ENCODE measurements around the gene RFX1. TPM values are rescaled to one million over a fixed set of nuclear protein-coding genes. Genes with fewer than 3 reads are reported as not detected.
A peak's percentile ranks its signal among the peaks of the same experiment; 100 is the strongest.

RFX1 gene
- total RNA-seq, 2 experiments from 2014 or later = 14.6 to 16.3 TPM

GRCh38 chr19:13985771-13986347 is 20.3 kb downstream of the RFX1 start:
- Mint-ChIP-seq H3K27me3 (no peaks in the 10 kb centered on the region), H3K9me3 (no peaks in the 10 kb centered on the region), H3K27ac (peak overlapping the region; percentile 97), H3K4me3 (peak overlapping the region; percentile 84), H3K4me1 (ENCODE audit: low read depth) (peaks cover 90% of the 10 kb centered on the region), H3K36me3 (ENCODE audit: low read depth) (peaks cover 26% of the 10 kb centered on the region)
- intact Hi-C loops (cut with DNase I, micrococcal nuclease) = loop anchor here (1.0 to 5.0 kb wide), 4 partner anchors 20 to 46 kb away; partner anchors contain the start of genes DCAF15 (in 2 of the 2), IL27RA (in 1 of the 2) and RFX1 (in 1 of the 2)
- POLR2A ChIA-PET = interaction anchor here (0.8 to 4.8 kb wide), 12 partner anchors 8 to 140 kb away, joined by 3 to 33 read pairs (median 8); partner anchors contain the start of genes DCAF15, IL27RA and RFX1
- no peak for TF ChIP-seq CTCF (IDR thresholded peaks at IDR 0.05)
- Histone ChIP-seq H3K36me3 (ENCODE audit: insufficient read depth, low read length) (peaks cover 10% of the 10 kb centered on the region), H3K4me3 (ENCODE audit: low read length) (peak overlapping the region; percentile 45), H3K27me3 (ENCODE audit: control insufficient read depth in 1 of 2, insufficient read depth in 2 of 2, low read length in 2 of 2) (no peaks in the 10 kb centered on the region), H3K4me1 (ENCODE audit: insufficient read depth, low read length) (peaks cover 97% of the 10 kb centered on the region), H3K27ac (ENCODE audit: low read depth in 1 of 2, low read length in 2 of 2) (peak overlapping the region; percentile 97 to 99), H3K9me3 (ENCODE audit: control insufficient read depth in 1 of 2, insufficient read depth in 1 of 2, low read length in 2 of 2) (no peaks in the 10 kb centered on the region)
- peak in 2 of 14 experiments; percentile 15 to 36 for DNase-seq
- peak; percentile 8 for ATAC-seq (ENCODE audit: poor library complexity)
- CTCF ChIA-PET = interaction anchor here (0.7 to 1.6 kb wide), 4 partner anchors 24 to 63 kb away, joined by 3 to 5 read pairs (median 4); partner anchors contain the start of gene IL27RA

- no peak overlapping the region for H3K4me3 ChIP-seq (ENCODE audit: low read length)
- intact Hi-C loops (cut with DNase I, micrococcal nuclease) = loop anchor here (5.0 kb wide), 2 partner anchors 33 to 47 kb away; partner anchors contain the start of genes DCAF15 (in 1 of the 2) and IL27RA (in 1 of the 2)
- Mint-ChIP-seq H3K4me3 (peak overlapping the region; percentile 84), H3K4me1 (ENCODE audit: low read depth) (peaks cover 87% of the 10 kb centered on the region), H3K9me3 (no peaks in the 10 kb centered on the region), H3K36me3 (ENCODE audit: low read depth) (peaks cover 22% of the 10 kb centered on the region), H3K27ac (peak overlapping the region; percentile 97), H3K27me3 (no peaks in the 10 kb centered on the region)
- ChIA-PET POLR2A (interaction anchor here (0.8 to 4.8 kb wide), 9 partner anchors 12 to 139 kb away, joined by 3 to 33 read pairs (median 4); partner anchors contain the start of genes DCAF15, IL27RA and RFX1), CTCF (interaction anchor here (0.7 to 1.6 kb wide), 4 partner anchors 24 to 64 kb away, joined by 3 to 5 read pairs (median 4); partner anchors contain the start of gene IL27RA)
- DNase-seq = peak in 7 of 14 experiments; percentile 19 to 70 (median 37)
- H3K9me3 ChIP-seq (ENCODE audit: control insufficient read depth in 1 of 2, insufficient read depth in 1 of 2, low read length in 2 of 2) = no peaks in the 10 kb centered on the region
- peaks cover 15% of the 10 kb centered on the region for H3K36me3 ChIP-seq (ENCODE audit: insufficient read depth, low read length)
- peak overlapping the region; percentile 97 to 99 for H3K27ac ChIP-seq (ENCODE audit: low read depth in 1 of 2, low read length in 2 of 2)
- TF ChIP-seq CTCF (IDR thresholded peaks at IDR 0.05) = no peak
- H3K4me1 ChIP-seq (ENCODE audit: insufficient read depth, low read length) = peaks cover 97% of the 10 kb centered on the region
- H3K27me3 ChIP-seq (ENCODE audit: control insufficient read depth in 1 of 2, insufficient read depth in 2 of 2, low read length in 2 of 2) = no peaks in the 10 kb centered on the region
- no peak for ATAC-seq (ENCODE audit: poor library complexity)
Observed at GRCh38 chr19:13984875-13985741, 21.0 kb downstream of the RFX1 start.

- ATAC-seq (ENCODE audit: poor library complexity) (no peak), DNase-seq (peak in 1 of 14 experiments; percentile 43)
- TF ChIP-seq CTCF (IDR thresholded peaks at IDR 0.05) = no peak
- CTCF ChIA-PET = no interaction called here
- Histone ChIP-seq H3K27ac (ENCODE audit: low read depth in 1 of 2, low read length in 2 of 2) (peak overlapping the region; percentile 44 to 97), H3K4me1 (ENCODE audit: insufficient read depth, low read length) (peaks cover 97% of the 10 kb centered on the region), H3K9me3 (ENCODE audit: control insufficient read depth in 1 of 2, insufficient read depth in 1 of 2, low read length in 2 of 2) (no peaks in the 10 kb centered on the region), H3K4me3 (ENCODE audit: low read length) (no peak overlapping the region), H3K36me3 (ENCODE audit: insufficient read depth, low read length) (peaks cover 17% of the 10 kb centered on the region), H3K27me3 (ENCODE audit: control insufficient read depth in 1 of 2, insufficient read depth in 2 of 2, low read length in 2 of 2) (no peaks in the 10 kb centered on the region)
- POLR2A ChIA-PET = interaction anchor here (0.9 to 4.8 kb wide), 2 partner anchors 23 to 47 kb away, joined by 3 to 33 read pairs; partner anchors contain the start of gene IL27RA
- intact Hi-C loops (cut with DNase I, micrococcal nuclease) = no loop called here
- Mint-ChIP-seq H3K4me3 (peak overlapping the region; percentile 25), H3K9me3 (no peaks in the 10 kb centered on the region), H3K4me1 (ENCODE audit: low read depth) (peaks cover 85% of the 10 kb centered on the region), H3K27ac (peak overlapping the region; percentile 97), H3K36me3 (ENCODE audit: low read depth) (peaks cover 13% of the 10 kb centered on the region), H3K27me3 (no peaks in the 10 kb centered on the region)
Observed at GRCh38 chr19:13984186-13984585, 21.9 kb downstream of the RFX1 start.

Measured in CD4-positive, alpha-beta T cell (primary cell).